OCI-LY3 (cell line): ENCODE results near the gene INTS11.

Experiments used
- H2AFZ ChIP-seq: fragments of 200-600, 300-600 bp; shearing (Covaris generic); 2 replicates; pipeline ENCODE4 v1.6.0; 2014; ENCODE audit warnings: antibody characterized with exemption, low read depth, low read length
- H3K27ac ChIP-seq: fragments of 200-600, 300-600 bp; sonication (generic); 2 replicates; pipeline ENCODE4 v1.5.1; 2014; ENCODE audit warnings: mild to moderate bottlenecking, low read length, moderate library complexity, mixed read lengths
- H3K27me3 ChIP-seq: fragments of 200-600, 300-600 bp; sonication (generic); 2 replicates; pipeline ENCODE4 v1.6.1; 2014; ENCODE audit warnings: low read depth, low read length, mixed read lengths
- H3K36me3 ChIP-seq: fragments of 200-600, 300-600 bp; sonication (generic); replicated peaks from 2 replicates; pipeline ENCODE3; 2014; ENCODE audit warnings: low read depth, low read length, mixed read lengths
- H3K4me1 ChIP-seq: fragments of 300-600, 200-600 bp; sonication (generic); 2 replicates; pipeline ENCODE4 v1.6.1; 2014; ENCODE audit warnings: low read length, mixed read lengths
- H3K4me2 ChIP-seq: fragments of 200-600, 300-600 bp; sonication (generic); 2 replicates; pipeline ENCODE4 v1.6.1; 2014; ENCODE audit warnings: low read length, mixed read lengths
- H3K4me3 ChIP-seq: fragments of 300-600, 200-600 bp; sonication (generic); 2 replicates; pipeline ENCODE4 v1.5.1; 2014; ENCODE audit warnings: antibody characterized with exemption, mild to moderate bottlenecking, low read length, moderate library complexity
- H3K79me2 ChIP-seq: fragments of 300-600, 200-600 bp; shearing (Covaris generic); 2 replicates; pipeline ENCODE4 v1.6.1; 2014; ENCODE audit warnings: mild to moderate bottlenecking, low read length, mixed read lengths
- H3K9ac ChIP-seq: fragments of 300-600, 200-600 bp; shearing (Covaris generic); 2 replicates; pipeline ENCODE4 v1.6.0; 2014; ENCODE audit warnings: mild to moderate bottlenecking, low read length, moderate library complexity
- H3K9me3 ChIP-seq: fragments of 200-600, 300-600 bp; shearing (Covaris generic); 2 replicates; pipeline ENCODE4 v1.6.1; 2014; ENCODE audit warnings: low read length, mixed read lengths; ENCODE audit not compliant: insufficient read depth
- H4K20me1 ChIP-seq: fragments of 200-600, 300-600 bp; sonication (generic); 2 replicates; pipeline ENCODE4 v1.6.1; 2016; ENCODE audit warnings: low read length, mixed read lengths; ENCODE audit not compliant: insufficient read depth
- EZH2phosphoT487 ChIP-seq: fragments of 200-600 bp; shearing (Covaris generic); IDR thresholded peaks from 2 replicates; pipeline ENCODE4 v1.6.1; 2018; ENCODE audit warnings: antibody characterized with exemption, mixed run types, low read depth
- TF ChIP-seq, protein P1 (sequence below): fragments of 200-600, 300-600 bp; sonication (generic); IDR thresholded peaks from 2 replicates; pipeline ENCODE4 v1.5.1; 2014; ENCODE audit warnings: antibody characterized with exemption, low read length, low read depth

INTS11 gene

DNA sequence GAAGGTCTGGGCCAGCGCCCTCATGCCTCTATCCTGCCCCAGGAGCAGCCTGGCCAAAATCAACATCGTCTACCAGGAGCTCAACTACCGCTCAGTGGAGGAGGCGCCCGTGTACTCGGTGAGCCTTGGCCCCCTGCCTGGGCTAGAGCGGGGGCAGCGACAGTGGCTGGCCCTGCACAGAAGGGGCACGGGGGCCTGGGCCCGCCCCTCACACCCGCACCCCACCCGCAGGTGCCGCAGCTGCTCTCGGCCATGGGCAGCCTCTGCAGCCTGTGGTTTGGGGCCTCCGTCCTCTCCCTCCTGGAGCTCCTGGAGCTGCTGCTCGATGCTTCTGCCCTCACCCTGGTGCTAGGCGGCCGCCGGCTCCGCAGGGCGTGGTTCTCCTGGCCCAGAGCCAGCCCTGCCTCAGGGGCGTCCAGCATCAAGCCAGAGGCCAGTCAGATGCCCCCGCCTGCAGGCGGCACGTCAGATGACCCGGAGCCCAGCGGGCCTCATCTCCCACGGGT is 33.4 kb downstream of the INTS11 start:
- Histone ChIP-seq H3K4me2 (no peak overlapping the region), H3K9me3 (no peaks in the 10 kb centered on the region), H2AFZ (no peak overlapping the region), H3K27me3 (no peaks in the 10 kb centered on the region), H3K79me2 (no peaks in the 10 kb centered on the region), H3K27ac (no peak overlapping the region), H4K20me1 (no peaks in the 10 kb centered on the region), H3K9ac (no peak overlapping the region), H3K4me1 (no peaks in the 10 kb centered on the region), H3K36me3 (no peaks in the 10 kb centered on the region), H3K4me3 (no peak overlapping the region)
- no peak for TF ChIP-seq EZH2phosphoT487
- TF ChIP-seq, protein P1, sequence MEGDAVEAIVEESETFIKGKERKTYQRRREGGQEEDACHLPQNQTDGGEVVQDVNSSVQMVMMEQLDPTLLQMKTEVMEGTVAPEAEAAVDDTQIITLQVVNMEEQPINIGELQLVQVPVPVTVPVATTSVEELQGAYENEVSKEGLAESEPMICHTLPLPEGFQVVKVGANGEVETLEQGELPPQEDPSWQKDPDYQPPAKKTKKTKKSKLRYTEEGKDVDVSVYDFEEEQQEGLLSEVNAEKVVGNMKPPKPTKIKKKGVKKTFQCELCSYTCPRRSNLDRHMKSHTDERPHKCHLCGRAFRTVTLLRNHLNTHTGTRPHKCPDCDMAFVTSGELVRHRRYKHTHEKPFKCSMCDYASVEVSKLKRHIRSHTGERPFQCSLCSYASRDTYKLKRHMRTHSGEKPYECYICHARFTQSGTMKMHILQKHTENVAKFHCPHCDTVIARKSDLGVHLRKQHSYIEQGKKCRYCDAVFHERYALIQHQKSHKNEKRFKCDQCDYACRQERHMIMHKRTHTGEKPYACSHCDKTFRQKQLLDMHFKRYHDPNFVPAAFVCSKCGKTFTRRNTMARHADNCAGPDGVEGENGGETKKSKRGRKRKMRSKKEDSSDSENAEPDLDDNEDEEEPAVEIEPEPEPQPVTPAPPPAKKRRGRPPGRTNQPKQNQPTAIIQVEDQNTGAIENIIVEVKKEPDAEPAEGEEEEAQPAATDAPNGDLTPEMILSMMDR, result no peak

DNA sequence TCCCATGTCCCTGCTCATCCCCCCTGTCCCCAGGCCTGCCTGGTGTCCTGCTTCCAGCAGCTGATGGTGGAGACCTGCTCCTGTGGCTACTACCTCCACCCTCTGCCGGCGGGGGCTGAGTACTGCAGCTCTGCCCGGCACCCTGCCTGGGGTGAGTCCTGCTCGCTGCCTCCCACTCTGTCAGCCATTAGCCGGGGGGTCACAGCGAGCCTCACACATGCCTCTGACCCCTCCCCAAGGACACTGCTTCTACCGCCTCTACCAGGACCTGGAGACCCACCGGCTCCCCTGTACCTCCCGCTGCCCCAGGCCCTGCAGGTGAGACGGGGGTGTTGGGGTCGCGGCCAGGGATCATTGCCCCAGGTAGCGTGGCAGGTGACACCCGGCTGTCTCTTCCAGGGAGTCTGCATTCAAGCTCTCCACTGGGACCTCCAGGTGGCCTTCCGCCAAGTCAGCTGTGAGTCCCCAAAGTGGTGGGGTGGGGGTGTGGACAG is 34.2 kb downstream of the INTS11 start:
- H3K9me3 ChIP-seq, result no peaks in the 10 kb centered on the region
- H3K27me3 ChIP-seq, result no peaks in the 10 kb centered on the region
- no peak overlapping the region for H3K4me3 ChIP-seq
- no peaks in the 10 kb centered on the region for H3K79me2 ChIP-seq
- no peak for TF ChIP-seq EZH2phosphoT487
- TF ChIP-seq, protein P1, result no peak
- no peak overlapping the region for H2AFZ ChIP-seq
- H3K4me2 ChIP-seq, result no peak overlapping the region
- no peaks in the 10 kb centered on the region for H3K36me3 ChIP-seq
- H3K4me1 ChIP-seq, result no peaks in the 10 kb centered on the region
- no peaks in the 10 kb centered on the region for H4K20me1 ChIP-seq
- no peak overlapping the region for H3K27ac ChIP-seq
- H3K9ac ChIP-seq, result no peak overlapping the region

DNA sequence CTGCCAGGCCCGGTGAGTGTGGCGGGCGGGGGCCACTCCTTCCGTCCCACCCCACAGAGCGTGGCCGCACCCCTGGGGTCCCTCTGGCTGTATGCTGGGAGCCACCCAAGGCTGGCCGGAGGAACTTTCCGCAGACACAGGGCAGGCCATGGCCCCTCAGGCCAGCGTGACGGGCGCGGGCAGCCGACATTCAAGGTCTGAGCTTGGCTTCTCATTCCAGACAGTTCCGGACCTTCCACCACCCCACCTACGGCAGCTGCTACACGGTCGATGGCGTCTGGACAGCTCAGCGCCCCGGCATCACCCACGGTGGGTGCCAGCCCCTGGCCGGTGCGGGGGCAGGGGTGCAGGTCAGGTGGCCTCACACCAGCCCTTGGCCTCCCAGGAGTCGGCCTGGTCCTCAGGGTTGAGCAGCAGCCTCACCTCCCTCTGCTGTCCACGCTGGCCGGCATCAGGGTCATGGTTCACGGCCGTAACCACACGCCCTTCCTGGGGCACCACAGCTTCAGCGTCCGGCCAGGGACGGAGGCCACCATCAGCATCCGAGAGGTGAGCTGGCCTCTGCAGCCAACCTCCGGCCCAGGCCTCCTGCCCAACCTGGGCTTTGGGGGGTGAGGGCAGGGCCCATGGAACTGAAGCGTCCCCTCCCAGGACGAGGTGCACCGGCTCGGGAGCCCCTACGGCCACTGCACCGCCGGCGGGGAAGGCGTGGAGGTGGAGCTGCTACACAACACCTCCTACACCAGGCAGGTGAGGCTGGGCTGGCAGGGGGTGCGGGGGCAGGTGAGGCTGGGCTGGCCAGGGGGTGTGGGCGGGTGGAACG is 37.0 kb downstream of the INTS11 start:
- Histone ChIP-seq H2AFZ (no peak overlapping the region), H3K4me3 (no peak overlapping the region), H3K9ac (no peak overlapping the region), H3K4me2 (no peak overlapping the region), H4K20me1 (no peaks in the 10 kb centered on the region), H3K9me3 (no peaks in the 10 kb centered on the region), H3K4me1 (peaks cover 3% of the 10 kb centered on the region; the same call in 1 of the 2 replicates), H3K27ac (no peak overlapping the region), H3K79me2 (no peaks in the 10 kb centered on the region), H3K36me3 (no peaks in the 10 kb centered on the region), H3K27me3 (no peaks in the 10 kb centered on the region)
- TF ChIP-seq, protein P1, result no peak
- no peak for TF ChIP-seq EZH2phosphoT487
